ENCODE data around the gene TRIM21. TPM values are rescaled to one million over a fixed set of nuclear protein-coding genes. Genes with fewer than 3 reads are reported as not detected.

The TRIM21 gene
- total and polyA plus RNA-seq, 2 of the 13 experiments (the other 11 are each of a cell fraction or from before 2014, with no cell fraction given) = 6.2 to 9.6 TPM

GRCh38 chr11:4393209-4393857 lies at the start of gene TRIM21 (continued):
- TF ChIP-seq, protein P1, sequence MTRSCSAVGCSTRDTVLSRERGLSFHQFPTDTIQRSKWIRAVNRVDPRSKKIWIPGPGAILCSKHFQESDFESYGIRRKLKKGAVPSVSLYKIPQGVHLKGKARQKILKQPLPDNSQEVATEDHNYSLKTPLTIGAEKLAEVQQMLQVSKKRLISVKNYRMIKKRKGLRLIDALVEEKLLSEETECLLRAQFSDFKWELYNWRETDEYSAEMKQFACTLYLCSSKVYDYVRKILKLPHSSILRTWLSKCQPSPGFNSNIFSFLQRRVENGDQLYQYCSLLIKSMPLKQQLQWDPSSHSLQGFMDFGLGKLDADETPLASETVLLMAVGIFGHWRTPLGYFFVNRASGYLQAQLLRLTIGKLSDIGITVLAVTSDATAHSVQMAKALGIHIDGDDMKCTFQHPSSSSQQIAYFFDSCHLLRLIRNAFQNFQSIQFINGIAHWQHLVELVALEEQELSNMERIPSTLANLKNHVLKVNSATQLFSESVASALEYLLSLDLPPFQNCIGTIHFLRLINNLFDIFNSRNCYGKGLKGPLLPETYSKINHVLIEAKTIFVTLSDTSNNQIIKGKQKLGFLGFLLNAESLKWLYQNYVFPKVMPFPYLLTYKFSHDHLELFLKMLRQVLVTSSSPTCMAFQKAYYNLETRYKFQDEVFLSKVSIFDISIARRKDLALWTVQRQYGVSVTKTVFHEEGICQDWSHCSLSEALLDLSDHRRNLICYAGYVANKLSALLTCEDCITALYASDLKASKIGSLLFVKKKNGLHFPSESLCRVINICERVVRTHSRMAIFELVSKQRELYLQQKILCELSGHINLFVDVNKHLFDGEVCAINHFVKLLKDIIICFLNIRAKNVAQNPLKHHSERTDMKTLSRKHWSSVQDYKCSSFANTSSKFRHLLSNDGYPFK (CRISPR knock-in tag; IDR thresholded peaks at IDR 0.05; ENCODE audit: borderline replicate concordance) = peak; percentile 47; the same call in 1 of the 2 replicates
- TF ChIP-seq IKZF4 (CRISPR knock-in tag; IDR thresholded peaks at IDR 0.05; ENCODE audit: borderline replicate concordance, low read depth, not compliant biosample characterization) = no peak
- 0 out of 2 replicates have a peak, but pooled peaks have one; percentile 26 for TF ChIP-seq ZBTB38 (CRISPR knock-in tag; IDR thresholded peaks at IDR 0.05)
- 0 out of 2 replicates have a peak, but pooled peaks have one; percentile 19 for TF ChIP-seq ZNF788 (CRISPR knock-in tag; IDR thresholded peaks at IDR 0.05; ENCODE audit: borderline replicate concordance)
- peak; percentile 51 for TF ChIP-seq ASH2L (IDR thresholded peaks at IDR 0.05; ENCODE audit: insufficient read length, low read depth, low read length)
- TF ChIP-seq ZNF891 (CRISPR knock-in tag; IDR thresholded peaks at IDR 0.05) = peak; percentile 50; the same call in 1 of the 2 replicates
- 0 out of 2 replicates have a peak, but pooled peaks have one; percentile 51 for TF ChIP-seq ZNF275 (CRISPR knock-in tag; IDR thresholded peaks at IDR 0.05; ENCODE audit: borderline replicate concordance)
- no peak for TF ChIP-seq ZNF776 (CRISPR knock-in tag; IDR thresholded peaks at IDR 0.05)
- TF ChIP-seq ATF7-NPFF (CRISPR knock-in tag; IDR thresholded peaks at IDR 0.05; ENCODE audit: low read depth) = no peak
- TF ChIP-seq SOX6 (IDR thresholded peaks at IDR 0.05) = no peak
- TF ChIP-seq SOX6 (CRISPR knock-in tag; IDR thresholded peaks at IDR 0.05) = peak; percentile 20; the same call in 1 of the 2 replicates
- TF ChIP-seq SP4 (CRISPR knock-in tag; IDR thresholded peaks at IDR 0.05) = peak; percentile 73; the same call in 1 of the 2 replicates
- TF ChIP-seq FOXO4 (CRISPR knock-in tag; conservative IDR thresholded peaks at IDR 0.05) = no peak
- no peak for TF ChIP-seq CCAR2 (optimal IDR thresholded peaks at IDR 0.05; ENCODE audit: low read depth, low read length)
- TF ChIP-seq, protein P2, sequence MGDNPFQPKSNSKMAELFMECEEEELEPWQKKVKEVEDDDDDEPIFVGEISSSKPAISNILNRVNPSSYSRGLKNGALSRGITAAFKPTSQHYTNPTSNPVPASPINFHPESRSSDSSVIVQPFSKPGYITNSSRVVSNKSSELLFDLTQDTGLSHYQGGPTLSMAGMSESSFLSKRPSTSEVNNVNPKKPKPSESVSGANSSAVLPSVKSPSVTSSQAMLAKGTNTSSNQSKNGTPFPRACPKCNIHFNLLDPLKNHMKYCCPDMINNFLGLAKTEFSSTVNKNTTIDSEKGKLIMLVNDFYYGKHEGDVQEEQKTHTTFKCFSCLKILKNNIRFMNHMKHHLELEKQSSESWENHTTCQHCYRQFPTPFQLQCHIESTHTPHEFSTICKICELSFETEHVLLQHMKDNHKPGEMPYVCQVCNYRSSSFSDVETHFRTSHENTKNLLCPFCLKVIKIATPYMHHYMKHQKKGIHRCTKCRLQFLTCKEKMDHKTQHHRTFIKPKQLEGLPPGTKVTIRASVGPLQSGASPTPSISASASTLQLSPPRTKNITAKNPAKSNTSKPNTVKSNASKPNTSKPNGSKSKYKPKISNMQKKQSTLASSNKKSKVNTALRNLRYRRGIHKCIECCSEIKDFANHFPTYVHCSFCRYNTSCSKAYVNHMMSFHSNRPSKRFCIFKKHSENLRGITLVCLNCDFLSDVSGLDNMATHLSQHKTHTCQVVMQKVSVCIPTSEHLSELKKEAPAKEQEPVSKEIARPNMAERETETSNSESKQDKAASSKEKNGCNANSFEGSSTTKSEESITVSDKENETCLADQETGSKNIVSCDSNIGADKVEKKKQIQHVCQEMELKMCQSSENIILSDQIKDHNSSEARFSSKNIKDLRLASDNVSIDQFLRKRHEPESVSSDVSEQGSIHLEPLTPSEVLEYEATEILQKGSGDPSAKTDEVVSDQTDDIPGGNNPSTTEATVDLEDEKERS (CRISPR knock-in tag; IDR thresholded peaks at IDR 0.05) = no peak
- no peak for TF ChIP-seq ZNF850 (CRISPR knock-in tag; conservative IDR thresholded peaks at IDR 0.05)
- TF ChIP-seq HMGXB4 (CRISPR knock-in tag; IDR thresholded peaks at IDR 0.05; ENCODE audit: borderline replicate concordance in 1 of 2, low read depth in 1 of 2) = 0 out of 4 replicates have a peak, but pooled peaks of 1 of the 2 experiments have one; percentile 28
